Smooth muscle cell (in vitro differentiated cells): Measurements from ENCODE around the gene IFNG. TPM values are rescaled to one million over a fixed set of nuclear protein-coding genes. Genes with fewer than 3 reads are reported as not detected.
"Not testable (repeated sequence)": the region's sequence is repeated elsewhere in the genome, so short reads cannot be mapped to it uniquely, and the experiment has no call there.

Source experiments
- DNase-seq: peaks from one replicate; lab custom pipeline; 2025; ENCODE audit not compliant: unreplicated experiment; lab: John Stamatoyannopoulos, UW
- H2AFZ ChIP-seq: fragments of 200-600 bp; sonication (generic); 2 replicates; pipeline ENCODE4 v1.6.0; 2016; ENCODE audit warnings: antibody characterized with exemption, low read depth, mild to moderate bottlenecking
- H3F3A ChIP-seq: fragments of 200-600 bp; sonication (generic); 2 replicates; pipeline ENCODE4 v1.6.0; 2017; ENCODE audit warnings: antibody characterized with exemption, low read depth
- H3K27ac ChIP-seq: fragments of 200-600 bp; sonication (generic); 2 replicates; pipeline ENCODE4 v1.5.1; 2016; ENCODE audit warnings: low read depth, mild to moderate bottlenecking
- H3K27me3 ChIP-seq: fragments of 200-600 bp; sonication (generic); 2 replicates; pipeline ENCODE4 v1.6.1; 2016; ENCODE audit warnings: low read depth, mild to moderate bottlenecking
- H3K36me3 ChIP-seq: fragments of 200-600 bp; sonication (generic); 2 replicates; pipeline ENCODE4 v1.5.1; 2016; ENCODE audit warnings: low read depth
- H3K4me1 ChIP-seq: fragments of 200-600 bp; sonication (generic); 2 replicates; pipeline ENCODE4 v1.5.1; 2016; ENCODE audit warnings: low read depth
- H3K4me2 ChIP-seq: fragments of 200-600 bp; sonication (generic); 2 replicates; pipeline ENCODE4 v1.6.0; 2016; ENCODE audit warnings: mild to moderate bottlenecking
- H3K4me3 ChIP-seq: fragments of 200-600 bp; sonication (generic); 2 replicates; pipeline ENCODE4 v1.5.1; 2016; ENCODE audit warnings: mild to moderate bottlenecking
- H3K79me2 ChIP-seq: fragments of 200-600 bp; sonication (generic); 2 replicates; pipeline ENCODE4 v1.6.0; 2016; ENCODE audit warnings: low read depth, mild to moderate bottlenecking
- H3K9ac ChIP-seq: fragments of 200-600 bp; sonication (generic); 2 replicates; pipeline ENCODE4 v1.6.0; 2016; ENCODE audit warnings: low read depth
- H3K9me3 ChIP-seq: fragments of 200-600 bp; sonication (generic); replicated peaks from 2 replicates; pipeline ENCODE4 v1.5.1; 2016; ENCODE audit warnings: low read depth
- H4K20me1 ChIP-seq: fragments of 200-600 bp; sonication (generic); 2 replicates; pipeline ENCODE4 v1.6.0; 2016; ENCODE audit warnings: low read depth
- CTCF ChIP-seq: fragments of 200-600 bp; sonication (generic); IDR thresholded peaks from 2 replicates; pipeline ENCODE4 v1.5.1; 2017; ENCODE audit warnings: borderline replicate concordance, mild to moderate bottlenecking, antibody characterized with exemption; ENCODE audit not compliant: insufficient read depth, poor library complexity, severe bottlenecking
- WGBS: methylation state at CpG from one replicate; pipeline ENCODE4 v1.1.7; 2016; ENCODE audit warnings: low lambda C conversion rate; 5-methylcytosine and 5-hydroxymethylcytosine counted together
- polyA plus RNA-seq: library from polyadenylated mRNA; unstranded; fragments of >200 nt; fragmentation: Nextera tagmentation; extraction: Ambion mirVana; gene quantifications from 2 replicates; pipeline ENCODE4 v1.2.1, GENCODE V29; 2016
- total RNA-seq: library from RNA; depleted of rRNA; stranded (reverse); fragments of >200 nt; gene quantifications from 2 replicates; pipeline ENCODE4 v1.2.3, GENCODE V29; 2014

Gene IFNG
- total RNA-seq (not detected in 2 replicates), polyA plus RNA-seq (not detected in 2 replicates)

DNA sequence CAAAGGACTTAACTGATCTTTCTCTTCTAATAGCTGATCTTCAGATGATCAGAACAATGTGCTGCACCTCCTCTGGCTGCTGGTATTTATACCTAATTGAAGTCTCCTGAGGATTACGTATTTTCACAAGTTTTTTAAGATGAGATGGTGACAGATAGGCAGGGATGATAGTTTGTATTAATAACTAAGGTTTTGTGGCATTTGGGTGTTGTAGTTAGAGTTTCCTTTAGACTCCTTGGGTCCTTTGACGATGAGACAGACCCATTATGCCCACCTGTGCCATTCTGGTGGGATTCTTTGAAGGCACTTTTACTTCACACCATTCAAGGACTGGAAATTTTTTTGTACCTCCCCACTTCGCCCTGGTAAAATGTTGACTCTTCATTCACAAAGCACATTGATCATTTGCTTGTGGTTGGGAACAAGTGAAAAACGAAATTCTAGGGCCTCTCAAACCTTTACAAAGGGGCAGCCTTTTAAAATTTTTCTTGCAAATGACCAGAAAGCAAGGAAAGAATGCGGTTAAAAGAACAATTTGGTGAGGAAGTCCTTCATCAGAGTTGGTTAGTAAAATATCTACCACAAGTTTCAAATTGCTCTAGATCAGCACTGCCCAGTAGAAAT, at the start of gene IFNG:
IFNG (minus strand) TSS at position 60 of the 624 bp plus-strand sequence. CDS start 125 bp downstream, outside the sequence.
- WGBS: 87% methylated on average over 5 of the region's 5 CpGs
- no peak within 1 kb of the TSS for H3K4me3 ChIP-seq
- H3K79me2 ChIP-seq: no peaks in the 10 kb centered on the region
- H3K27ac ChIP-seq: no peak within 1 kb of the TSS
- no peak within 1 kb of the TSS for H3K4me2 ChIP-seq
- no peak within 1 kb of the TSS for H2AFZ ChIP-seq
- no peaks in the 10 kb centered on the region for H3K36me3 ChIP-seq
- no peaks in the 10 kb centered on the region for H4K20me1 ChIP-seq
- no peak within 1 kb of the TSS for H3K9ac ChIP-seq
- no peaks in the 10 kb centered on the region for H3F3A ChIP-seq
- H3K27me3 ChIP-seq: no peaks in the 10 kb centered on the region
- H3K9me3 ChIP-seq: no peaks in the 10 kb centered on the region
- no peak for TF ChIP-seq CTCF
- H3K4me1 ChIP-seq: no peaks in the 10 kb centered on the region
- DNase-seq: no peak

GRCh38 chr12:68209048-68209728, 49.6 kb upstream of the IFNG start:
- not testable (repeated sequence) for H3K9me3 ChIP-seq, DNase-seq, H3K9ac ChIP-seq, H3K79me2 ChIP-seq, H3K36me3 ChIP-seq, H3K4me1 ChIP-seq, H3F3A ChIP-seq, H3K4me3 ChIP-seq, H3K27me3 ChIP-seq, H4K20me1 ChIP-seq, H2AFZ ChIP-seq
- Histone ChIP-seq H3K27ac (peak overlapping the region; percentile 51), H3K4me2 (peak overlapping the region; percentile 62)
- WGBS: 25% methylated on average over 12 of the region's 12 CpGs

GRCh38 chr12:68207276-68207675, 47.7 kb upstream of the IFNG start:
- Histone ChIP-seq H3K9me3 (no peaks in the 10 kb centered on the region), H4K20me1 (no peaks in the 10 kb centered on the region), H3K4me1 (peaks cover 5% of the 10 kb centered on the region), H3K36me3 (no peaks in the 10 kb centered on the region), H3K79me2 (no peaks in the 10 kb centered on the region), H3K4me2 (no peak overlapping the region), H3K27me3 (peaks cover 12% of the 10 kb centered on the region), H2AFZ (no peak overlapping the region), H3K4me3 (no peak overlapping the region), H3K9ac (no peak overlapping the region), H3K27ac (no peak overlapping the region), H3F3A (peaks cover 3% of the 10 kb centered on the region)
- DNase-seq: no peak
- no peak for TF ChIP-seq CTCF

DNA sequence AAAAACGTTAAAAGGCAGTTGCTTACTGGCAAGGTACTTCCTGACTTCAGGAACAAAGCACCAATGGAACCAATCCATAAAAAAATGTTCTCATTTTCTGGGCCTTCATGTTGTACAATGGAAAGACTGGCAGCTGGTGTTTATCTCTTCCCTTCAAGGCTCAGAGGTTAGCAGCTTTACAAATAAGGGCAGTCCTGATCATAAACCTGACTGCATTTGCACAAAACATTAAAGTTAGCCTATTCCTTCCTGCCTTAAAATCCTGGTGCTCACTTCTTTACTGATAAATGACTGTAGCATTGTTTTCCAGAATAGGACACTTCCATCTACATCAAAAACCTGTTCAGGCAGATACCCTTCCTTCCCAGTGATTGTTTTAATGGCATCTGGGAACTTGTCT, 46.9 kb upstream of the IFNG start:
- no peaks in the 10 kb centered on the region for H3K9me3 ChIP-seq
- H3F3A ChIP-seq: peaks cover 3% of the 10 kb centered on the region
- H3K36me3 ChIP-seq: no peaks in the 10 kb centered on the region
- H2AFZ ChIP-seq: no peak overlapping the region
- H3K4me2 ChIP-seq: no peak overlapping the region
- no peak overlapping the region for H3K4me3 ChIP-seq
- DNase-seq: no peak
- no peak overlapping the region for H3K27ac ChIP-seq
- H3K79me2 ChIP-seq: no peaks in the 10 kb centered on the region
- WGBS: 73% methylated on average over 1 of the region's 1 CpG
- H4K20me1 ChIP-seq: no peaks in the 10 kb centered on the region
- H3K4me1 ChIP-seq: peaks cover 5% of the 10 kb centered on the region
- H3K27me3 ChIP-seq: peaks cover 12% of the 10 kb centered on the region
- H3K9ac ChIP-seq: no peak overlapping the region
- no peak for TF ChIP-seq CTCF
